PC-9 (cell line): ENCODE data around the gene CYP4F11. TPM values are rescaled to one million over a fixed set of nuclear protein-coding genes. Genes with fewer than 3 reads are reported as not detected.
"Not testable (repeated sequence)": the region's sequence is repeated elsewhere in the genome, so short reads cannot be mapped to it uniquely, and the experiment has no call there.

Experiments
- BruUV-seq: library from RNA; stranded (reverse); fragments of 400-500 nt; replicated peaks from 2 replicates; lab custom pipeline; 2021; lab: Mats Ljungman, UMichigan
- CTCF ChIA-PET: fragments of 300-600 bp; sonication (Branson Sonifier 250); formaldehyde crosslinking; loops from one replicate; lab custom pipeline; 2022; ENCODE audit warnings: antibody characterized with exemption; lab: Charles Lee
- POLR2A ChIA-PET: fragments of 300-600 bp; sonication (Branson Sonifier 250); formaldehyde crosslinking; loops from one replicate; lab custom pipeline; 2022; ENCODE audit warnings: antibody characterized with exemption; ENCODE audit not compliant: unreplicated experiment; lab: Charles Lee
- DNase-seq, 2 experiments: peaks; one replicate each; pipeline versions ENCODE4 v3.0.0 to v3.0.0-alpha.2; 2015 to 2022; ENCODE audit warnings: mixed read lengths in 1 of 2
- H2AFZ ChIP-seq: fragments of 200-600 bp; sonication (generic); 2 replicates; pipeline ENCODE4 v1.8.1; 2017; ENCODE audit warnings: antibody characterized with exemption
- H3F3A ChIP-seq: fragments of 200-600 bp; sonication (generic); 2 replicates; pipeline ENCODE4 v1.8.1; 2017; ENCODE audit warnings: antibody characterized with exemption, mild to moderate bottlenecking, low read depth; ENCODE audit not compliant: insufficient read depth
- H3K27ac ChIP-seq: fragments of 200-600 bp; sonication (generic); 2 replicates; pipeline ENCODE4 v1.6.1; 2016; ENCODE audit warnings: mixed run types
- H3K27me3 ChIP-seq: fragments of 200-600 bp; sonication (generic); 2 replicates; pipeline ENCODE4 v1.6.1; 2016; ENCODE audit warnings: low read depth, mixed run types; ENCODE audit not compliant: insufficient read depth
- H3K36me3 ChIP-seq: fragments of 200-600 bp; sonication (generic); 2 replicates; pipeline ENCODE4 v1.6.1; 2016; ENCODE audit warnings: low read depth, mixed run types
- H3K4me1 ChIP-seq: fragments of 200-600 bp; sonication (generic); replicated peaks from 2 replicates; pipeline ENCODE4 v1.6.1; 2016; ENCODE audit warnings: mixed run types; ENCODE audit not compliant: insufficient read depth
- H3K4me2 ChIP-seq: fragments of 200-600 bp; sonication (generic); 2 replicates; pipeline ENCODE4 v1.6.1; 2017; ENCODE audit warnings: mixed run types
- H3K4me3 ChIP-seq: fragments of 200-600 bp; sonication (generic); 2 replicates; pipeline ENCODE4 v1.6.1; 2016; ENCODE audit warnings: mixed run types
- H3K79me2 ChIP-seq: fragments of 200-600 bp; sonication (generic); 2 replicates; pipeline ENCODE4 v1.6.1; 2017; ENCODE audit warnings: low read depth, mixed run types
- H3K9me2 ChIP-seq: fragments of 200-600 bp; sonication (generic); 2 replicates; pipeline ENCODE4 v1.8.1; 2017; ENCODE audit warnings: mild to moderate bottlenecking; ENCODE audit not compliant: insufficient read depth
- H3K9me3 ChIP-seq: fragments of 200-600 bp; sonication (generic); 2 replicates; pipeline ENCODE4 v1.8.1; 2016; ENCODE audit warnings: low read depth; ENCODE audit not compliant: insufficient read depth
- H4K20me1 ChIP-seq: fragments of 200-600 bp; sonication (generic); 2 replicates; pipeline ENCODE4 v1.8.1; 2017; ENCODE audit not compliant: insufficient read depth
- CTCF ChIP-seq: fragments of 200-600 bp; sonication (generic); conservative IDR thresholded peaks from 2 replicates; pipeline ENCODE4 v1.6.1; 2017; ENCODE audit warnings: mixed run types, antibody characterized with exemption, mild to moderate bottlenecking, moderate library complexity
- EZH2 ChIP-seq: fragments of 200-600 bp; sonication (generic); IDR thresholded peaks from 2 replicates; pipeline ENCODE4 v1.8.0; 2017; ENCODE audit warnings: antibody characterized with exemption, low read depth
- intact Hi-C: fragments of 100-400 bp; cut with micrococcal nuclease; formaldehyde crosslinking; loops from one replicate; pipeline ENCODE4 v1.10.0; 2022; ENCODE audit not compliant: unreplicated experiment
- total RNA-seq: library from RNA; stranded (reverse); gene quantifications from 2 replicates; pipeline ENCODE4 v1.2.3, GENCODE V29; 2021

Gene CYP4F11
- total RNA-seq, 1 experiment from 2014 or later: 187 TPM

GRCh38 chr19:15874821-15875474 lies 59.4 kb downstream of the CYP4F11 start:
- no peak overlapping the region for H3K27ac ChIP-seq
- 0 out of 2 replicates have a peak, but pooled peaks cover 3% of the 10 kb centered on the region for H3K27me3 ChIP-seq
- no peak overlapping the region for H3K4me2 ChIP-seq
- no peaks in the 10 kb centered on the region for H3K79me2 ChIP-seq
- no TSS peak for BruUV-seq
- H2AFZ ChIP-seq: no peak overlapping the region
- ChIA-PET POLR2A (no interaction called here), CTCF (no interaction called here)
- no peaks in the 10 kb centered on the region for H3K9me2 ChIP-seq
- peaks cover 10% of the 10 kb centered on the region for H3F3A ChIP-seq
- no peaks in the 10 kb centered on the region for H3K36me3 ChIP-seq
- intact Hi-C loops: no loop called here
- no peak overlapping the region for H3K4me3 ChIP-seq
- H3K9me3 ChIP-seq: no peaks in the 10 kb centered on the region
- H3K4me1 ChIP-seq: peaks cover 10% of the 10 kb centered on the region
- no peak for DNase-seq
- no peak for TF ChIP-seq EZH2
- TF ChIP-seq CTCF: no peak
- H4K20me1 ChIP-seq: no peaks in the 10 kb centered on the region

- peaks cover 16% of the 10 kb centered on the region for H3K4me1 ChIP-seq
These were observed 60.6 kb downstream of the CYP4F11 start for GRCh38 chr19:15873771-15874170.

GRCh38 chr19:15871570-15871969 lies 62.8 kb downstream of the CYP4F11 start:
- H3K79me2 ChIP-seq: no peaks in the 10 kb centered on the region
- H2AFZ ChIP-seq: no peak overlapping the region
- H3K36me3 ChIP-seq: no peaks in the 10 kb centered on the region
- no TSS peak for BruUV-seq
- no peak overlapping the region for H3K4me2 ChIP-seq
- H3K9me3 ChIP-seq: no peaks in the 10 kb centered on the region
- H3K9me2 ChIP-seq: no peaks in the 10 kb centered on the region
- TF ChIP-seq CTCF: no peak
- no peak for TF ChIP-seq EZH2
- H3K27ac ChIP-seq: no peak overlapping the region
- ChIA-PET CTCF (no interaction called here), POLR2A (no interaction called here)
- DNase-seq: no peak
- H3F3A ChIP-seq: peaks cover 21% of the 10 kb centered on the region
- H3K27me3 ChIP-seq: no peaks in the 10 kb centered on the region
- no peaks in the 10 kb centered on the region for H4K20me1 ChIP-seq
- intact Hi-C loops: no loop called here
- H3K4me3 ChIP-seq: no peak overlapping the region
- H3K4me1 ChIP-seq: peaks cover 16% of the 10 kb centered on the region

More at GRCh38 chr19:15873771-15874170, 60.6 kb downstream of the CYP4F11 start:
- Histone ChIP-seq H3K4me2 (peak overlapping the region; percentile 36; the same call in 1 of the 2 replicates), H3K27ac (peak overlapping the region; percentile 71), H3F3A (peaks cover 19% of the 10 kb centered on the region)
- BruUV-seq, H3K9me3 ChIP-seq, H3K27me3 ChIP-seq, H3K79me2 ChIP-seq, H3K4me3 ChIP-seq, CTCF ChIA-PET, H3K36me3 ChIP-seq, H2AFZ ChIP-seq, H4K20me1 ChIP-seq, intact Hi-C loops, H3K9me2 ChIP-seq: not testable (repeated sequence)
- DNase-seq: peak in 1 of 2 experiments; percentile 89
- POLR2A ChIA-PET: interaction anchor here (0.6 kb wide), 1 partner anchor 29 kb away, joined by 4 read pairs; no protein-coding TSS in a partner anchor
